HepG2 (cell line): ENCODE results near the gene PDE9A. TPM values are rescaled to one million over a fixed set of nuclear protein-coding genes. Genes with fewer than 3 reads are reported as not detected.

Experiments used
- CHD4 ChIP-seq: fragments of 200-600 bp; sonication (generic); IDR thresholded peaks from 2 replicates; pipeline ENCODE4 v1.7.0; 2017; ENCODE audit warnings: mild to moderate bottlenecking, low read length, borderline replicate concordance
- CREBL2 ChIP-seq: sonication (generic); formaldehyde crosslinking; IDR thresholded peaks from 2 replicates; pipeline ENCODE4 v1.8.1; 2023; ENCODE audit warnings: missing genetic modification reagents, mild to moderate bottlenecking, borderline replicate concordance
- DBP ChIP-seq: sonication (generic); formaldehyde crosslinking; IDR thresholded peaks from 2 replicates; pipeline ENCODE4 v1.4.0; 2020; ENCODE audit warnings: missing genetic modification reagents; ENCODE audit errors: not compliant biosample characterization
- DR1 ChIP-seq: sonication (generic); formaldehyde crosslinking; IDR thresholded peaks from 2 replicates; pipeline ENCODE4 v1.8.0; 2021; ENCODE audit warnings: mild to moderate bottlenecking, missing genetic modification reagents, inconsistent platforms
- E2F5 ChIP-seq: sonication (generic); formaldehyde crosslinking; conservative IDR thresholded peaks from 2 replicates; pipeline ENCODE4 v1.4.0; 2020; ENCODE audit warnings: missing genetic modification reagents
- GMEB1 ChIP-seq: sonication (generic); formaldehyde crosslinking; IDR thresholded peaks from 2 replicates; pipeline ENCODE4 v1.5.1; 2020; ENCODE audit warnings: missing genetic modification reagents, mild to moderate bottlenecking, borderline replicate concordance
- JDP2 ChIP-seq: sonication (generic); formaldehyde crosslinking; IDR thresholded peaks from 2 replicates; pipeline ENCODE4 v1.8.1; 2022; ENCODE audit warnings: missing genetic modification reagents, borderline replicate concordance
- KLF12 ChIP-seq: sonication (generic); formaldehyde crosslinking; IDR thresholded peaks from 2 replicates; pipeline ENCODE4 v1.4.0; 2020; ENCODE audit warnings: missing genetic modification reagents, borderline replicate concordance
- MYPOP ChIP-seq: sonication (generic); formaldehyde crosslinking; IDR thresholded peaks from 2 replicates; pipeline ENCODE4 v1.8.1; 2023; ENCODE audit warnings: mild to moderate bottlenecking, moderate library complexity, missing genetic modification reagents
- NFYC ChIP-seq: IDR thresholded peaks from 2 replicates; pipeline ENCODE4 v1.6.1; 2016; ENCODE audit warnings: missing genetic modification reagents, missing compliant biosample characterization
- PHF21A ChIP-seq: sonication (generic); formaldehyde crosslinking; IDR thresholded peaks from 2 replicates; pipeline ENCODE4 v1.5.0; 2020; ENCODE audit warnings: mild to moderate bottlenecking, missing genetic modification reagents
- ZMAT3 ChIP-seq: sonication (generic); formaldehyde crosslinking; conservative IDR thresholded peaks from 2 replicates; pipeline ENCODE4 v1.7.0; 2021; ENCODE audit warnings: missing genetic modification reagents
- ZNF18 ChIP-seq: sonication (generic); formaldehyde crosslinking; IDR thresholded peaks from 2 replicates; pipeline ENCODE4 v1.8.0; 2022; ENCODE audit warnings: mild to moderate bottlenecking, missing genetic modification reagents; ENCODE audit not compliant: insufficient replicate concordance
- ZNF564 ChIP-seq: sonication (generic); formaldehyde crosslinking; IDR thresholded peaks from 2 replicates; pipeline ENCODE4 v1.8.1; 2023; ENCODE audit warnings: mild to moderate bottlenecking, missing genetic modification reagents
- ZNF577 ChIP-seq: sonication (generic); formaldehyde crosslinking; IDR thresholded peaks from 2 replicates; pipeline ENCODE4 v1.4.0; 2020; ENCODE audit warnings: mild to moderate bottlenecking, low read depth, missing genetic modification reagents, borderline replicate concordance
- ZNF660 ChIP-seq: sonication (generic); formaldehyde crosslinking; IDR thresholded peaks from 2 replicates; pipeline ENCODE4 v1.5.1; 2020; ENCODE audit warnings: mild to moderate bottlenecking, low read depth, missing genetic modification reagents, borderline replicate concordance
- ZNF710 ChIP-seq: sonication (generic); formaldehyde crosslinking; IDR thresholded peaks from 2 replicates; pipeline ENCODE4 v1.5.0; 2020; ENCODE audit warnings: mild to moderate bottlenecking, missing genetic modification reagents, borderline replicate concordance
- ZNF766 ChIP-seq: sonication (generic); formaldehyde crosslinking; IDR thresholded peaks from 2 replicates; pipeline ENCODE4 v1.5.0; 2020; ENCODE audit warnings: missing genetic modification reagents, borderline replicate concordance
- polyA plus RNA-seq, 8 experiments: library from polyadenylated mRNA; depleted of rRNA in 3 of 8; stranded (reverse) in 7 of 8; unstranded in 1 of 8; fragments of >200 nt; fragmentation: Illumina TruSeq in 4 of 8; extraction: Trizol in 4 of 8; gene quantifications; 2 replicates each; pipeline versions ENCODE4 v1.2.1 to v1.2.3, GENCODE V29; 2011 to 2016; ENCODE audit warnings: low read depth in 4 of 8, missing spikeins in 1 of 8, mixed read lengths in 1 of 8; ENCODE audit not compliant: insufficient read depth in 1 of 8
- total RNA-seq, 5 experiments: library from RNA; depleted of rRNA; stranded (reverse); fragments of >200 nt; fragmentation: Illumina TruSeq; extraction: Trizol; gene quantifications; 2 replicates each; pipeline ENCODE4 v1.2.3, GENCODE V29; 2016; ENCODE audit warnings: low read depth in 1 of 5
- TF ChIP-seq, protein P1 (sequence below): sonication (generic); formaldehyde crosslinking; conservative IDR thresholded peaks from 2 replicates; pipeline ENCODE4 v1.5.0; 2020; ENCODE audit warnings: missing genetic modification reagents

PDE9A gene
- total and polyA plus RNA-seq, 2 of the 13 experiments (the other 11 are each of a cell fraction or from before 2014, with no cell fraction given), result 4.6 to 19.7 TPM

GRCh38 chr21:42711667-42712066 is 58.2 kb downstream of the PDE9A start (continued):
- TF ChIP-seq GMEB1 (no peak), NFYC (CRISPR knock-in tag) (no peak), ZNF564 (CRISPR knock-in tag) (no peak), E2F5 (CRISPR knock-in tag) (no peak), ZNF710 (CRISPR knock-in tag) (peak; percentile 89; the same call in 1 of the 2 replicates), CREBL2 (CRISPR knock-in tag) (no peak), KLF12 (CRISPR knock-in tag) (no peak), ZNF18 (CRISPR knock-in tag) (no peak), CHD4 (no peak), DR1 (CRISPR knock-in tag) (no peak), MYPOP (no peak), PHF21A (CRISPR knock-in tag) (peak; percentile 79), ZNF766 (no peak), ZMAT3 (CRISPR knock-in tag) (no peak), ZNF660 (no peak), ZNF577 (CRISPR knock-in tag) (no peak), DBP (CRISPR knock-in tag) (no peak), JDP2 (no peak)
- TF ChIP-seq, protein P1, sequence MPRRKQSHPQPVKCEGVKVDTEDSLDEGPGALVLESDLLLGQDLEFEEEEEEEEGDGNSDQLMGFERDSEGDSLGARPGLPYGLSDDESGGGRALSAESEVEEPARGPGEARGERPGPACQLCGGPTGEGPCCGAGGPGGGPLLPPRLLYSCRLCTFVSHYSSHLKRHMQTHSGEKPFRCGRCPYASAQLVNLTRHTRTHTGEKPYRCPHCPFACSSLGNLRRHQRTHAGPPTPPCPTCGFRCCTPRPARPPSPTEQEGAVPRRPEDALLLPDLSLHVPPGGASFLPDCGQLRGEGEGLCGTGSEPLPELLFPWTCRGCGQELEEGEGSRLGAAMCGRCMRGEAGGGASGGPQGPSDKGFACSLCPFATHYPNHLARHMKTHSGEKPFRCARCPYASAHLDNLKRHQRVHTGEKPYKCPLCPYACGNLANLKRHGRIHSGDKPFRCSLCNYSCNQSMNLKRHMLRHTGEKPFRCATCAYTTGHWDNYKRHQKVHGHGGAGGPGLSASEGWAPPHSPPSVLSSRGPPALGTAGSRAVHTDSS (CRISPR knock-in tag), result no peak
